Brain microvascular endothelial cell (primary cell): ENCODE data around the gene MAN1A1.
A peak's percentile ranks its signal among the peaks of the same experiment; 100 is the strongest.

ENCODE experiments used
- DNase-seq: peaks from one replicate; pipeline ENCODE4 v3.0.0-alpha.2; 2020
- H3K27ac ChIP-seq: fragments of 250-450 bp; sonication (Bioruptor Pico); 2 replicates; pipeline ENCODE4 v1.5.1; 2020; ENCODE audit warnings: mild to moderate bottlenecking, moderate library complexity
- H3K27me3 ChIP-seq: fragments of 250-450 bp; sonication (Bioruptor Pico); replicated peaks from 2 replicates; pipeline ENCODE4 v1.5.1; 2020; ENCODE audit warnings: mild to moderate bottlenecking
- H3K36me3 ChIP-seq: fragments of 250-450 bp; sonication (Bioruptor Pico); replicated peaks from 2 replicates; pipeline ENCODE4 v1.5.1; 2020; ENCODE audit warnings: mild to moderate bottlenecking
- H3K4me3 ChIP-seq: 2 replicates; pipeline ENCODE4 v1.5.1; 2011; ENCODE audit warnings: low read depth, mild to moderate bottlenecking, control low read depth, low read length, moderate library complexity
- in situ Hi-C: cut with HindIII; loops from 2 replicates; pipeline ENCODE4 v1.10.0; 2017; ENCODE audit warnings: low sequenced_read_pairs, low pct_ligation_motif_present
- TF ChIP-seq, protein P1 (sequence below): IDR thresholded peaks from 2 replicates; pipeline ENCODE4 v1.5.1; 2011; ENCODE audit warnings: low read depth, mild to moderate bottlenecking, moderate library complexity, low read length, control low read depth, inconsistent platforms; ENCODE audit errors: missing control alignments

Gene MAN1A1

DNA sequence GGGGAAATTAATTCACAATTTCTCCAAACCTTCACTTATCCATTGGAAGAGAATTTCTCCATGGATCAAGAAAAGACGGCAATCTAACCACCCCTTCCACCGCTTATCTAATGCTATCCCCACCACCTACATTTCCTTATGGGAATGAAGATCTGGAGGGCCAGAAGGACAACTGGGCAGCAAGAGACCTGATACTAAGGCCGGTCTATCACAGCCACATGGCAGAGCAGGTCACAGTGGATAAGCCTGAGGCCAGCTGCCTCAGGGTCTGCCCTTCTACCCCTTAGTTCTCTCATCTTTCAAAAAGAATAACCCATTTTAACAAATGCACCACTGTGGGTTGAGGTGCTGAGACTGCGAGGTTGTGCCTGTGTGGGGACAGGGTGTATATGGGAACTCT, 37.1 kb downstream of the MAN1A1 start:
- no peaks in the 10 kb centered on the region for H3K27me3 ChIP-seq
- no peak overlapping the region for H3K4me3 ChIP-seq
- no peak overlapping the region for H3K27ac ChIP-seq
- no peaks in the 10 kb centered on the region for H3K36me3 ChIP-seq
- DNase-seq = no peak
- in situ Hi-C loops = no loop called here
- TF ChIP-seq, protein P1, sequence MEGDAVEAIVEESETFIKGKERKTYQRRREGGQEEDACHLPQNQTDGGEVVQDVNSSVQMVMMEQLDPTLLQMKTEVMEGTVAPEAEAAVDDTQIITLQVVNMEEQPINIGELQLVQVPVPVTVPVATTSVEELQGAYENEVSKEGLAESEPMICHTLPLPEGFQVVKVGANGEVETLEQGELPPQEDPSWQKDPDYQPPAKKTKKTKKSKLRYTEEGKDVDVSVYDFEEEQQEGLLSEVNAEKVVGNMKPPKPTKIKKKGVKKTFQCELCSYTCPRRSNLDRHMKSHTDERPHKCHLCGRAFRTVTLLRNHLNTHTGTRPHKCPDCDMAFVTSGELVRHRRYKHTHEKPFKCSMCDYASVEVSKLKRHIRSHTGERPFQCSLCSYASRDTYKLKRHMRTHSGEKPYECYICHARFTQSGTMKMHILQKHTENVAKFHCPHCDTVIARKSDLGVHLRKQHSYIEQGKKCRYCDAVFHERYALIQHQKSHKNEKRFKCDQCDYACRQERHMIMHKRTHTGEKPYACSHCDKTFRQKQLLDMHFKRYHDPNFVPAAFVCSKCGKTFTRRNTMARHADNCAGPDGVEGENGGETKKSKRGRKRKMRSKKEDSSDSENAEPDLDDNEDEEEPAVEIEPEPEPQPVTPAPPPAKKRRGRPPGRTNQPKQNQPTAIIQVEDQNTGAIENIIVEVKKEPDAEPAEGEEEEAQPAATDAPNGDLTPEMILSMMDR = no peak

DNA sequence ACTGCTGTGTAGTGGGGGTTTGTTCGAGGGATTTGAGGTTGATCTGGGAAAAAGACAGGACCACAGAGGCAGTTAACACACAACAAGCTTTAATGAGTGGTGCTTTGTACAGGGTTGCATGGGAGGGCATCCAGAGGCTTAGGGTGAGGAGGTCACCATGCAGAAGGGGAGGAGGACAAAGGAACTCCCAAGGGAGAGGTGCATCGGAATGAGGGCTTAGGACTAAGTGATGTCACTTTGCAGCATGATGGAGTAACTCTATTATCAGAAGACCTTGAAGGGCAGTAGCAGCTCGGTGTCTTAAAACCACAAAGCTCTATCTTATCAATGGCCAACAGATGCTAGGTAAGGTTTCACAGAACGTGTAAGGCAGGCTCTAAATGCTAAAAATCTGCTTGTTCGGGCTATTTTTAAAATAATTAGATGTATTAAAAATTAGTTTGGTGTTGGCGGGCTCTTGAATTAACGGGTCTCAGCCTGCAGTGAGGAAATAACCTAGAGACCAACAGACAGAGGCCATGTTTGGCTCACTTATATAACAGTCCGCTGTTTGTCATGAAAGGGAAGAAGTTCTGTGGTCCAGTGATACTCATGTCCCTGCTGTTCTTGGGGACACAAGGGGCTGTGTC, 37.9 kb downstream of the MAN1A1 start:
- in situ Hi-C loops = no loop called here

DNA sequence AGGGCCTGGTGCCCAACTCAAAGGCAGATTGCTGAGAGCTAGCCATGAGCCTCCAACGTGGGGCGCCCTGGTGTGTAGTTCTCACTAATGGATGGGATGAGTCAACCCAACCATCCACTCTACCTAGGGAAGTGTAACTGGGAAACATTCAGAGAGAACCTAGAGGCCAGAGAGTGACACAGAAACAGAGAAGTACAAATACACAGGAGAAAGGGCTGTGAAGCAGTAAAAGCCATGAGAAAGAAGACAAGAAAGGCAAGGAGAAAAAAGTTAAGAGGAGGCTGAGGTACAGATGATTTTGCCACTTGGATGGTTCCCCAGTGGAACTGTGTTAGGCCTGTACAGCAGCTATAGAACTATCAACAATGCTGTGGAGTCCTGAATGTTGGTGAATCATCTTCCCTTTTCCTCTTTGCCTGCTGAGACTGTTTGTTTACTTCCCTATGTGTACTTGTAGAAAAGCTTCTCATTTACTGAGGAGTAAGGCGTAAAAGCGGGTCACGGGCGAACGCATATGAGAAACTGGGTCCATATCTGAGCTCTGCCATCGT, 39.0 kb downstream of the MAN1A1 start:
- DNase-seq = peak; percentile 15
- H3K27me3 ChIP-seq = no peaks in the 10 kb centered on the region
- TF ChIP-seq, protein P1 = no peak
- in situ Hi-C loops = no loop called here
- no peak overlapping the region for H3K4me3 ChIP-seq
- H3K36me3 ChIP-seq = no peaks in the 10 kb centered on the region
- H3K27ac ChIP-seq = no peak overlapping the region

More for the DNA sequence above, 37.9 kb downstream of the MAN1A1 start:
- Histone ChIP-seq H3K4me3 (no peak overlapping the region), H3K36me3 (no peaks in the 10 kb centered on the region), H3K27me3 (no peaks in the 10 kb centered on the region), H3K27ac (no peak overlapping the region)
- TF ChIP-seq, protein P1 = no peak
- no peak for DNase-seq

DNA sequence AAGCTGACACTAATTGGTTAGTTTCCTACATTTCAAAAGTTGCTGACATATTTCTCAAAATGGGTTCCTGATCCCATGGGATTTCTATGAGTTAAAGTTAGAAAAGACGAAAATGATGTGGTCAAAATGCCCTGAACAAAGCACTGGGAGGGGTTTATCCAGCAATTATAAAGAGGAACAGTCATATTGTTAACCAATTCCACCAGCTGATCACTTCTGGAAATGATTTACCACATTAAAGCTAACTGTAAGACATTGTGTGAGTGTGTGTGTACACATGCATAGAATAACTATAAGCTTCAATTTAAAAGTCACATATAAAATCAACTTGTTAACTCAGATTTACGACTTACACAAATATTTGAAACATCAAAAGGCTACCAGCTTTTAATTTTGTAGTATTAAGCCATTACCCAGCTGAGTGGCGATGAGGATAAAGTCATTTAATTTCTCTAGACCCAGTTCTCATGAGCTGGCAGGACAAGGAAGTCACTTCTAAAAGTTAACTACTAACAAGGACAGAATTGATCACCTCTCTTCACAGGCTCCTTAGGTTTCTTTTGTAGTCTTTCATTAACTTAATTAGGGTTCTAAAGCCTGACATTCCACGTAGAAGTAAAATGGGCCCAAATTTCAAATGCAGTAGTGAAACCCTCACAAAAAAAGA, 40.4 kb downstream of the MAN1A1 start:
- Histone ChIP-seq H3K27ac (no peak overlapping the region), H3K4me3 (no peak overlapping the region), H3K27me3 (no peaks in the 10 kb centered on the region), H3K36me3 (no peaks in the 10 kb centered on the region)
- in situ Hi-C loops = no loop called here
- no peak for DNase-seq
- TF ChIP-seq, protein P1 = no peak

DNA sequence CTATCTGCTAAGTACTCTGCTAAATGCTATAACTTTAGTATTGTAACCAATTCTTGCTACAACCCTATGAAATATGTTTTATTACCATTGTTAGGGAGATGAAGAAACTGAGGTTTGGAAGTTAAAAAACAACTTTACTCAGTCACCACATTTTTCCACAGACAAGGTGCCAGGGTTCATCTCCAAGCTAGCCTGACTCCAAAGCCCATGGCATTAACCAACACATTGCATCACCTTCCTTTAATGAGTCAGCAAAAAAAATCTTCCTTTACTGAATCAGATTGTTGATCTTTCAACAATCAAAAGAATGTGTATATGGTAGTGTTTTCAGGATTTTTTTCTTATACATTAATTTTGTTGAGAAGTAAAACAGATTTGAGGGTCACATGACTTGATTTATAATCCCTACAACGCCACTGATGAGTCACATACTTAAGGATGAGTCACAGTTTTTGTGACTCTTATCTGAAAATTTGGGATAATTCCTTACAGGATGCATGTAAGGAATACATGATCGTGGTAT, 41.5 kb downstream of the MAN1A1 start:
- TF ChIP-seq, protein P1 = no peak
- peak; percentile 49 for DNase-seq
- no peaks in the 10 kb centered on the region for H3K36me3 ChIP-seq
- H3K27ac ChIP-seq = peak overlapping the region; percentile 28
- no peak overlapping the region for H3K4me3 ChIP-seq
- in situ Hi-C loops = no loop called here
- H3K27me3 ChIP-seq = no peaks in the 10 kb centered on the region
